C4-2B (cell line): ENCODE data around the gene SLC66A1.

Experiments
- CTCF ChIP-seq: fragments of 450-650 bp; conservative IDR thresholded peaks from 2 replicates; pipeline ENCODE4 v1.5.1; 2017; ENCODE audit warnings: mild to moderate bottlenecking
- ZFX ChIP-seq: fragments of 450-650 bp; IDR thresholded peaks from 2 replicates; pipeline ENCODE4 v1.6.1; 2017

- TF ChIP-seq CTCF (no peak), ZFX (no peak)
These were observed 43.7 kb upstream of the SLC66A1 start for GRCh38 chr1:19268445-19268844.
